Measurements from ENCODE around the gene CAPZB. TPM values are rescaled to one million over a fixed set of nuclear protein-coding genes. Genes with fewer than 3 reads are reported as not detected.
A peak's percentile ranks its signal among the peaks of the same experiment; 100 is the strongest.

The CAPZB gene
- total RNA-seq, 1 donor from 2014 or later: 403 TPM

DNA sequence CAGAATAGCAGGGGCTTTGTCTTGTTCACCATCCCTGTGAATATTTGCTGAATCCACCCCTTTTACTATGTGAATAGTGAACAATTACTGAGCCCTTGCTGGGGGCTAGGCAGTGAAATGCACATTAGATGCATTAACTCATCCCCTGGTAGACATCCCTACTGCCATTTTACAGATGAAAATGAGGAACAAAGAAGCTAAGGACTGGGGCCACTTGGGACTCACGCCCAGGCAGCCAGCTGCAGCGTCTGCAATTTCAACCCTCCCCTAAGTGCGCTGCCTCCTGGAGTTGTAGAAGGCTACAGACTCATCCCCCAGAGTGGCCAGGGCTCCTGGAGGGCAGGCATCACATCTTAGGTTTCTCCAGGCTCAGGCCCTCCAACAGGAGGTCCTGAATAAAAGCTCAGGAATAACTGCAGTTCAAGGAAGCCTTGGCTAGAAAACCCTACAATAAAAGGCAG, 31.6 kb downstream of the CAPZB start:
- no peaks in the 10 kb centered on the region for H3K27me3 Mint-ChIP-seq (ENCODE audit: unreplicated experiment)
- H3K4me1 Mint-ChIP-seq (ENCODE audit: unreplicated experiment): peaks cover 97% of the 10 kb centered on the region
- H3K9me3 Mint-ChIP-seq (ENCODE audit: unreplicated experiment): no peaks in the 10 kb centered on the region
- TF ChIP-seq, protein P1, sequence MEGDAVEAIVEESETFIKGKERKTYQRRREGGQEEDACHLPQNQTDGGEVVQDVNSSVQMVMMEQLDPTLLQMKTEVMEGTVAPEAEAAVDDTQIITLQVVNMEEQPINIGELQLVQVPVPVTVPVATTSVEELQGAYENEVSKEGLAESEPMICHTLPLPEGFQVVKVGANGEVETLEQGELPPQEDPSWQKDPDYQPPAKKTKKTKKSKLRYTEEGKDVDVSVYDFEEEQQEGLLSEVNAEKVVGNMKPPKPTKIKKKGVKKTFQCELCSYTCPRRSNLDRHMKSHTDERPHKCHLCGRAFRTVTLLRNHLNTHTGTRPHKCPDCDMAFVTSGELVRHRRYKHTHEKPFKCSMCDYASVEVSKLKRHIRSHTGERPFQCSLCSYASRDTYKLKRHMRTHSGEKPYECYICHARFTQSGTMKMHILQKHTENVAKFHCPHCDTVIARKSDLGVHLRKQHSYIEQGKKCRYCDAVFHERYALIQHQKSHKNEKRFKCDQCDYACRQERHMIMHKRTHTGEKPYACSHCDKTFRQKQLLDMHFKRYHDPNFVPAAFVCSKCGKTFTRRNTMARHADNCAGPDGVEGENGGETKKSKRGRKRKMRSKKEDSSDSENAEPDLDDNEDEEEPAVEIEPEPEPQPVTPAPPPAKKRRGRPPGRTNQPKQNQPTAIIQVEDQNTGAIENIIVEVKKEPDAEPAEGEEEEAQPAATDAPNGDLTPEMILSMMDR (IDR thresholded peaks at IDR 0.05): no peak
- no peak for DNase-seq (ENCODE audit: extremely low spot score, unreplicated experiment)
- H3K36me3 Mint-ChIP-seq (ENCODE audit: unreplicated experiment): no peaks in the 10 kb centered on the region
- H3K4me3 Mint-ChIP-seq (ENCODE audit: unreplicated experiment): peak overlapping the region; percentile 17
- peak overlapping the region; percentile 97 for H3K27ac Mint-ChIP-seq (ENCODE audit: unreplicated experiment)

DNA sequence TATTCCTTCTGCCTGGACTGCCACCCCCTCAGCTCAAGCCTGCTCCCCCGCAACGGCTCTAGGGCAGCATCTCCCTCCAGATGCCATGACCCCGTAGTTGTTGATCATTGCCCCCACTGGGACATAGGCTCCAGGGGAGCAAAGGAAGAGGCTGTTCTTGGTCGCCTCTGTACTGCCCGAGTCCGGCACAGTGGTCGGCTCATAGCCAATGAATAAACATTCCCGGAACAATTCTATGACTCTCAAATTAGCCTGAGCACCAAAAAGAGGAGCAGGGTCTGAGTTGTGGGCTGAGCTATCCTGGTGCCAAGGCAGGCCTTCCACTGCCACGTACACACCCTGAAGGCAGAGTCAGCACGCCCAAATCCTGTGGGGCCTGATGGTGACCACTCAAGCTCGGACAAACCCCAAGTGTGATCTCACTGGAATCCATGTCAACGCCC, 33.1 kb downstream of the CAPZB start:
- TF ChIP-seq, protein P1 (IDR thresholded peaks at IDR 0.05): no peak
- Mint-ChIP-seq H3K4me3 (ENCODE audit: unreplicated experiment) (peak overlapping the region; percentile 68), H3K27ac (ENCODE audit: unreplicated experiment) (peak overlapping the region; percentile 97), H3K27me3 (ENCODE audit: unreplicated experiment) (no peaks in the 10 kb centered on the region), H3K4me1 (ENCODE audit: unreplicated experiment) (peaks cover 98% of the 10 kb centered on the region), H3K36me3 (ENCODE audit: unreplicated experiment) (peaks cover 6% of the 10 kb centered on the region), H3K9me3 (ENCODE audit: unreplicated experiment) (no peaks in the 10 kb centered on the region)
- no peak for DNase-seq (ENCODE audit: extremely low spot score, unreplicated experiment)

DNA sequence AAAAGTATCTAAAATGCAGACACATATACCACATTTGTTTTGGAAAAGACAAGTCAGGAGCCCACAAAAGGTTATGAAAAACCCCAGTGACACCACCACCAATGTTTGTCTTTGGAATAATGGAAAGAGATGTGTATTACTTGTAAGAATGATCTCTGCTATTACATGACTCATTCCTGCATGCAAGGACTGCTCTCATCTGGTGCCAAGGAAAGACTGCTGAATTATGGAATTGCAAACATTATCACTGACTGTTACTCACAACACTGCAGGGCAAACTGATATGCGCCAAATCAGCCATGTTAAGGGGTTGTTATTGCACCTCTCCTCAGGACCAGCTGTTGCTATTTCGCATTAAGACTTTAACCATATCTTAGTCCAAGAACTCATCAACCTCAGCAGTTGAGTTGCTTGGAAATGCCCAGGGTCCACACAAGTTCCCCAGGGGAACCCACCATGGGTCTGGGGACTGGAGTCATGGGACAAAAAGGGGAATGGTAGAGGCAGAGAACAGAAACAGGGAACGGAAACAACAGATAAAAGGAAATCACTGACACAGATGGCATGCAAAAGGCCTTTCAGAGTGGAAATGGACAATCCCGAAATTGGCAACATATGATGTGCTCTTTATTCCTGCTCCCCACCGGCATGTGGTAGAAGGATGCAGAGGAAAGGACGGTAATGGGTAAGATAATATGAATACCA, 34.4 kb downstream of the CAPZB start:
- no peak for DNase-seq (ENCODE audit: extremely low spot score, unreplicated experiment)
- Mint-ChIP-seq H3K27me3 (ENCODE audit: unreplicated experiment) (no peaks in the 10 kb centered on the region), H3K27ac (ENCODE audit: unreplicated experiment) (peak overlapping the region; percentile 97), H3K4me1 (ENCODE audit: unreplicated experiment) (peaks cover 96% of the 10 kb centered on the region), H3K4me3 (ENCODE audit: unreplicated experiment) (peak overlapping the region; percentile 45), H3K36me3 (ENCODE audit: unreplicated experiment) (peaks cover 6% of the 10 kb centered on the region), H3K9me3 (ENCODE audit: unreplicated experiment) (no peaks in the 10 kb centered on the region)
- TF ChIP-seq, protein P1 (IDR thresholded peaks at IDR 0.05): no peak

DNA sequence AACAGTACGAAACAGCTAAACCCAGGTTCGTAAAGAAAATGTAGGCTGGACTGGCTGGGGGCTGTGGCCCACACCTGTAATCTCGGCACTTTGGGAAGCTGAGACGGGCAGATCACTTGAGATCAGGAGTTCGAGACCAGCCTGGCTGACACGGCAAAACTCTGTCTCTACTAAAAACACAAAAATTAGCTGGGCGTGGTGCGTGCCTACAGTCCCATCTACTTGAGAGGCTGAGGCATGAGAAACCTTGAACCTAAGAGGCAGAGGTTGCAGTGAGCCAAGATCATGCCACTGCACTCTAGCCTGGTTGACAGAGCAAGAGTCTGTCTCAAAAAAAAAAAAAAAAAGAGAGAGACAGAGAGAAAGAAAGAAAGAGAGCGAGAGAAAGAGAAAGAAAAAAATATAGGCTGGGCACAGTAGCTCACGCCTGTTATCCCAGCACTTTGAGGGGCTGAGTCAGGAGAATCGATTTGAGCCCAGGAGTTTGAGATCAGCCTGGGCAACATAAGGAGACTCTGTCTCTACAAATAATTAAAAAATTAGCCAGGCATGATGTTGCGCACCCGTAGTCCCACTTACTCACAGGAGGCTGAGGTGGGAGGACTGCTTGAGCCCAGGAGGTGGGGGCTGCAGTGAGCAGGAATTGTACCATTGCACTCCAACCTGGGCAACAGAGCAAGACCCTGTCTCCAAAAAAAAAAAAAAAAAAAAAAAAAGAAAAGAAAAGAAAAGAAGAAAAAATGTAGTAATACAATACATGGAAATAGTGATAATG, 35.7 kb downstream of the CAPZB start:
- peak overlapping the region; percentile 97 for H3K27ac Mint-ChIP-seq (ENCODE audit: unreplicated experiment)
- peaks cover 96% of the 10 kb centered on the region for H3K4me1 Mint-ChIP-seq (ENCODE audit: unreplicated experiment)
- TF ChIP-seq, protein P1 (IDR thresholded peaks at IDR 0.05): no peak
- H3K36me3 Mint-ChIP-seq (ENCODE audit: unreplicated experiment): peaks cover 6% of the 10 kb centered on the region
- H3K9me3 Mint-ChIP-seq (ENCODE audit: unreplicated experiment): no peaks in the 10 kb centered on the region
- no peaks in the 10 kb centered on the region for H3K27me3 Mint-ChIP-seq (ENCODE audit: unreplicated experiment)
- no peak for DNase-seq (ENCODE audit: extremely low spot score, unreplicated experiment)
- peak overlapping the region; percentile 64 for H3K4me3 Mint-ChIP-seq (ENCODE audit: unreplicated experiment)

All from osteocyte (in vitro differentiated cells).